ENCODE measurements around the gene CFAP161.
"Not testable (repeated sequence)": the region's sequence is repeated elsewhere in the genome, so short reads cannot be mapped to it uniquely, and the experiment has no call there.

CFAP161 gene

DNA sequence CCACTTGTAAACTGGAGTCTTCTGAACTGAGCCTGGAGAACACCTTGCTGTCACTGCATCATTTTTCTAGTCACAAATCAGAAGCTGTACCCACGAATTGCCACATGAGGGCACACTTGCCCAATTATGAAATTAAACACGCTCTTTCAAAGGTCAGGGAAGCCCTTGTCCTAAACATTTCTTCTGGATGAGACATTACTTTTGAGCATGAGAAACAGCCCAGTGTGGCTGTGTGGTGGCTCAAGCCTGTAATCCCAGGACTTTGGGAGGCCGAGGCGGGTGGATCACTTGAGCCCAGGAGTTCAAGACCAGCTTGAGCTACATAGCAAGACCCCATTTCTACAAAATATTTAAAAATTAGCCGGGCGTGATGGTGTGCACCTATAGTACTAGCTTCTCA, 27.5 kb upstream of the CFAP161 start:
- peak in 30 of 58 donors; percentile 2 to 58 (median 22) for DNase-seq

- no peak for DNase-seq
These were observed 26.2 kb upstream of the CFAP161 start for GRCh38 chr15:81107889-81108288.

DNA sequence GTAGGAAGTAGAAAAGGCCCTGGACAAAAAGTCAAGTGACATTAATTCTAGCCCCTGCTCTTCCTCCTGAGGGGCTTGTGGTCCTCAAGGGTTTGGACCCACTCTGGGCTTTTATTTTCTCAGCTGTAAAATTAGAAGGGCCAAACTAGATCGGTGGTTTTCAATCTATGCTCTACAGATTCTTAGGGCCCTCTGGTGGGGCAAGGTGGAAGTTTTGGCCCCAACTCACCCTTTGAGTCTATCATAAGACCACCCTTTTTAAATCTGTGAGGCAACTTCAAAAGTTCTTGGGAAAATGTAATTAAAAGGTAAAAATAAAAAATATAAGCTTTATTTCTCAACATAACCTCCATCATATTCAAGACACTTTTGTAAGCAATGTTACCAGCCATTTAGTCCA, 25.6 kb upstream of the CFAP161 start:
- DNase-seq: peak in 3 of 58 donors; percentile 4 to 12 (median 10)

DNA sequence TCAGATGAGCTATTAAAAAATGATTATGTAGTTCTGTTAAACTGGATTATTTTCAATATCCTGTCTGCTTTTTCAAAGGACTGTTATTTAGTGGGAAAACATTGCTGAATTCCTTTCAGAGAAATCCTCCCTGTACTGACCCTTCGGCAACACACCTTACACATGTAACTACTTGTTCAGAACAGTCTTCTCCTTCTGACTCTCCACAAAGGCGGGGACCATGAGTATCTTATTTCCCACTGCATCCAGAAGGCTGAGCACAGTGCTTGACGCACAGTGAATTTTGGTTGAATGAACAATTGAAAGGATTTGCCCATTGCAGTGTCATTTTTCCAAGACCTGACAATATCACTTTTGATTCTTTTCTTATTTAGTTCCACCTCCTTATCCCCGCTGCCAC, 23.1 kb upstream of the CFAP161 start:
- DNase-seq: no peak

- DNase-seq: no peak
These were observed 22.3 kb upstream of the CFAP161 start for GRCh38 chr15:81111510-81112470.

DNA sequence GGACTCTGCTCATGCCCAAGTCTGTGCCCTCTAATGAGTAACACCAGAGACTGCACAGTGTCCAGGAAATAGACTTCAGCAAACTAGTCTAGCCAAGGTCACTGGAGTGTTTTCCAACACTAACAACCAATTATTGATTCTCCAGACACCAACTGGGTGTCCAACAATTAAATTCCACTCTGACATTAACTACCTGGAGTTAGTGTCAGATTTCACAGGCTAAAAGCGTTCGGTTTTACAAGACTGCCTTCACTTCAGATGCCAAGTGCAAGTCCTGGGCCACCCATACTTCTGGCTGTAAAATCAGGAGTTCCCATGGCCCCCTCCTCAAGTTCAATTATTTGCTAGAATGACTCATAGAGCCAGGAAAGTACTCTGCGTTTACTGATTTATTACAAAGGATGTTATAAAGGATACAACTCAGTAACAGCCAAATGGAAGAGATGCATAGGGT, 20.8 kb upstream of the CFAP161 start:
- no peak for DNase-seq

GRCh38 chr15:81113861-81114291, 20.2 kb upstream of the CFAP161 start:
- no peak for DNase-seq

- DNase-seq: no peak
These were observed 18.8 kb upstream of the CFAP161 start for GRCh38 chr15:81115054-81115939.

- DNase-seq: no peak
These were observed 16.9 kb upstream of the CFAP161 start for GRCh38 chr15:81117136-81117535.

GRCh38 chr15:81117581-81117980, 16.5 kb upstream of the CFAP161 start:
- DNase-seq: no peak

DNA sequence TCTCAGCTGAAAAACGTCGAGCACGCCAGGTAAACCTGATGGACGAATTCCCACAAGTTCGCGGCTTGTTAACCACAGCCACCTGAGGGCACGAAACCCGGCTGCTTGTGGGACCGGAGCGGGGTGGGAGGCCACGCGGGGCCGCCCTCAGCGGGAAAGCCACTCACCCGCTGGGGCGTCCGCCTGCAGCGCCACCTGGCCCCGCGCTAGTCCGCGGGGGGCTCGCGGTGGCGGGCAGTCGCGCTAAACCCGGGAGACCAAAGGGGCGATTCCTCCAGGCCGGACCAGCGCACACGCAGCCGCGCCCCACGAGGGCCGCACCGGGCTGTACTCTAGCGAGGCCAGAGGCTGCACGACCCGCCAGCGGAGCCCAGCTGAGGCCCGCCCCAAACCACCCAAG, 15.7 kb upstream of the CFAP161 start:
- no peak for DNase-seq

DNA sequence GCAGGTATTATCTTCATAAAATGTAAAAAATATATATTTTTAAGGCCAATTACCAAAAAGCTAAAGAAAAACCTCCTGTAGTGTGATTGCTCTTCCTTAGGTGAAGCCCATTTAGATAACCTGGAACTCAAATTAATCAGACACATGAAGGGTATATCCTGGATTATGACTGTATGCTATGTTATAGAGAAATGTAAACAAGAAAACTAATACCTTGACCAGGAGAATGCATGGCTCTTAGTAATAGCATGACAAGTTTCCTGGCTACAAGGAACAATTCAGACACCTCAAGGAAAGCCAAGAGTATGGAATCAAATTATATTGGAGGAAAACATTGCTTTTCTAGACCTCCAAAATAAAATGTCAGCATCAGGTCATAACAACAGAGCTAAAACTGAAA, 14.0 kb upstream of the CFAP161 start:
- no peak for DNase-seq

GRCh38 chr15:81126892-81127291, 7.2 kb upstream of the CFAP161 start:
- no peak for DNase-seq

DNA sequence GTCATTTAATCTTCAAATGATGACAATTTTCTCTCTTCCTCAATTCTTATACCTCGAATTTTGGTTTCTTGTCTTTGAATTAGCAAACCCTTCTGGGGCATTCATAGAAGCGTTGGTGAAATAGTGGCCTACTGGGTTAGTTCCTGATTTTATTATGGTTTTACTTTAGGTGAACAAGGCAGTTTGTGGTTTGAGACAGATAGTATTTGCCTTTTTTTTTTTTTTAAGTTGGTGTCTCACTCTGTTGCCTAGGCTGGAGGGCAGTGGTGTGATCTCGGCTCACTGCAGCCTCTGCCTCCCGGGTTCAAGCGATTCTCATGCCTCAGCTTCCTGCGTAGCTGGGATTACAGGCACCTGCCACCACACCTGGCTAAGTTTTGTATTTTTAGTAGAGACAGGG, 7.4 kb downstream of the CFAP161 start:
- DNase-seq: not testable (repeated sequence)

GRCh38 chr15:81146006-81146405, 11.9 kb downstream of the CFAP161 start:
- peak in 2 of 58 donors; percentile 7 to 19 for DNase-seq

GRCh38 chr15:81146466-81146865, 12.4 kb downstream of the CFAP161 start:
- DNase-seq: no peak

GRCh38 chr15:81151389-81151788, 17.3 kb downstream of the CFAP161 start:
- no peak for DNase-seq

- no peak for DNase-seq
These were observed 18.3 kb downstream of the CFAP161 start for GRCh38 chr15:81152339-81152738.

DNA sequence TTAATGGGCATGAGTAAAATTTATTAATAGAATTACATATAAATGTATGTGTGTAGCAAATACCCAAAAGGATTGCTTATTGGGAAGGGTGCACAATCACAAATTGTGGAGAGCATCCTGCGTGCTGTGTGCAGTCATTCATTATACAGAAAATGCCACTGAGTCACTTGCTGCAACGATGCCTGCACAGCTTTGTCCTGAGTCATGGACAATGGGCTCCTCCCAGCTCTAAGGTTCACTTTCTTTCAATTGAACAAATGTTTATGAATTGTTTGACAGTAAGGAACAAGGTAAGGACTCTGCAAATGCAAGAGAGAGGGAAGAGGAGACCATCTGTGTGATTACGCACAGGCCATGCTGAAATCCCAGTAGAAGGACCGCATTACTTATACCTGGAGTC, 18.7 kb downstream of the CFAP161 start:
- no peak for DNase-seq

DNA sequence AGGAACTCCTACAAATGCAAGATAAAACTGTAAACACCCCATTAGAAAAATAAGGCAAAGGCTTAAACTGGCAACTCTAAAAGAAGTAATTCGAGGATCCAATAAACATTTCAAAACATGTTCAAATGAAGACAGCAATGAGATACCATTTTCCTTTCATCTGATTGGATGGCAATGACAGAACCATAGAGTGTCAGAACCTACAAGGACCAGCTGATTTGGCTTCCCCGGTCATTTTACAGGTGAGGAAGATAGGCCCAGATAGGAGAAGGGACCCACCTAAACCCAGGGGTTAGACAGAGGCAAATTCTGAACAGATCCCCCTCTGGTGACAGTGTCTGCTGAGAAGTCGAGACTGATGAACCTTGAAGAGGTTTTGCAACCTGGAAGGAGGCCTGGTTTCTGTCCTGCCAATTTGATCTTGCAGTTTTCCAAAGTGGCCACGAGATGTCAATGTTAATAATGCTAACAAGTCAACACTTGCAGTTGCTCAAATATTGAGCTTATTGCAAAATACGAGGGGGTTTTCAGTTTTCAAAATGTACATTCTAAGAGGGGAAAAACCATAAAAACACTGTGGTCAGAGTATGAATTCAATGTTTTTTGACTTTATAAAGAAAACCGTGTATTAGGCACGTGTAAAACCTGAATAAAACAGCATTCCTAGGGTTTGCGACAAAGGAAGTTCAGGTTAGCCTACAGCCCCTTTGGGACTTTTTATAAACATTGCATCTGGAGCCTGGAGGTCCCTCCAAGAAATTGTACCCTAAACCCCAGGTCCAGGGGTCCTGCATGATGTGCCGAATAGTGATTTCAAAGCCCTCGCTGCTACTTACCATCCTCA, 21.5 kb downstream of the CFAP161 start:
- DNase-seq: peak in 8 of 58 donors; percentile 1 to 36 (median 14)

DNA sequence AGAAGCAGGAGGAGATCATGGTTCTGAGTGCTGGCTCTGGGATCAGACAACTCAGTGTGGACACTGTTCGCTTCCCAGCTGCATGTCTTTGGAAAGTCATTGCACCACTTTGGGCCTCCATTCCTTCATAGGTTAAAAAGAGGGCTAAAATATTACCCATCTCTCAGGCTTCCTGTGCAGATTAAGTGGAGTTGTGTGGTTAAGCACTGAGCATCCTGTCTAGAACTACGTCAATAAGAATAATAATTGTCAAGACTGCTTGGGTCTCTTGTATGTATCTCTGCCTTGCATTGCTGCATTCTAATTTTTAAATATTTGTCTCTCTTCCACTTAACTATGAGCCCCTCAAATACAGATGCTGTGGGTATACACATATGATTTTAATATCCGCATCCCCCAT, 22.3 kb downstream of the CFAP161 start:
- no peak for DNase-seq
